ENCODE measurements around the gene LPCAT1. TPM values are rescaled to one million over a fixed set of nuclear protein-coding genes. Genes with fewer than 3 reads are reported as not detected.

LPCAT1 gene
- total RNA-seq, 1 experiment from 2014 or later, result 75.0 TPM

DNA sequence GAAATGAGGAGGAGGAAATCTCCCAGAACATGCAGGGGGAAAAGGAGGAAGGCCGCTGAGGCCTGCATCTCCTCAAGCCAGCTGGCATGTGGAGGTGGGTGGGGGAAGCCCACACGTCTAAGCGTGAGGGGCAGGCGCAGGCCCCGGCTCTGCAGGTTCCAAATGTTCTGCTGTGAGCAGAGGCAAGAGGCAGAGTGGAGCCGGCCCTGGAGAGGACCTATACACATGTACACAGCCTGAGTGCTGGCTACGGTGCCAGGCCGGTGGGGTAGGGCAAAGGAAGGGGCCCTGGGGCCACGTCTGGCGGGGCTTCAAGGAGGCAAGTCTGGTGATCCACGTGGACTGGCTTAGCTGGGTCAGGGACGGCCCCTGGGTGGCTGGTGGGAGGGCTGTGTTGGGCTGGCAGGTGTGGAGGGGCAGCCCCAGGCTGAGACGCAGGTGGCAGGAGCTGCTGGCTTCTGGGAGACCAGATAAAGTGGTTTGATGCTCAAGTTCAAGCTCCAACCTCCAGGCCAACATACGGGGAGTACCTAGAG lies 26.4 kb downstream of the LPCAT1 start:
- Histone ChIP-seq H3K27me3 (ENCODE audit: insufficient read depth, low read length) (no peaks in the 10 kb centered on the region), H3K4me1 (ENCODE audit: control insufficient read depth in 1 of 2, insufficient read depth in 2 of 2, low read length in 2 of 2) (no peaks in the 10 kb centered on the region), H3K9ac (ENCODE audit: low read length) (no peak overlapping the region), H3K36me3 (ENCODE audit: control insufficient read depth in 1 of 2, insufficient read depth in 2 of 2, low read length in 2 of 2) (peaks cover 15 to 23% of the 10 kb centered on the region in 2 experiments; a peak in 3 of 4 replicates), H3K4me2 (ENCODE audit: low read length) (no peak overlapping the region), H4K20me1 (ENCODE audit: insufficient read depth) (no peaks in the 10 kb centered on the region), H3K9me2 (ENCODE audit: insufficient read depth) (no peaks in the 10 kb centered on the region), H2AFZ (ENCODE audit: low read depth, low read length, poor library complexity, severe bottlenecking) (no peak overlapping the region), H3K4me3 (replicated peaks in 1 of 2; ENCODE audit: low read depth in 1 of 2, low read length in 2 of 2) (no peak overlapping the region), H3K27ac (ENCODE audit: low read depth, low read length) (no peak overlapping the region), H3K9me3 (ENCODE audit: control insufficient read depth in 1 of 2, insufficient read depth in 1 of 2, low read depth in 1 of 2, low read length in 2 of 2) (no peaks in the 10 kb centered on the region), H3K79me2 (ENCODE audit: insufficient read depth, low read length) (peaks cover 50% of the 10 kb centered on the region; the same call in 1 of the 2 replicates)
- TF ChIP-seq POLR2A (IDR thresholded peaks at IDR 0.05; ENCODE audit: borderline replicate concordance, extremely low read depth, insufficient read depth, insufficient read length) (no peak), SIN3A (IDR thresholded peaks at IDR 0.05; ENCODE audit: low read depth) (no peak), SP1 (IDR thresholded peaks at IDR 0.05; ENCODE audit: low read depth) (no peak), ELF1 (IDR thresholded peaks at IDR 0.05; ENCODE audit: borderline replicate concordance, low read depth) (no peak), JUND (IDR thresholded peaks at IDR 0.05) (no peak), EGR1 (IDR thresholded peaks at IDR 0.05; ENCODE audit: low read depth) (no peak), TCF7L2 (IDR thresholded peaks at IDR 0.05; ENCODE audit: borderline replicate concordance, extremely low read depth, insufficient read depth, insufficient read length) (no peak), CEBPB (IDR thresholded peaks at IDR 0.05; ENCODE audit: low read depth) (no peak), FOSL1 (IDR thresholded peaks at IDR 0.05; ENCODE audit: low read depth) (no peak), ZFX (IDR thresholded peaks at IDR 0.05) (no peak), EZH2phosphoT487 (IDR thresholded peaks at IDR 0.05; ENCODE audit: borderline replicate concordance) (no peak), EZH2 (IDR thresholded peaks at IDR 0.05) (no peak), ZBTB33 (IDR thresholded peaks at IDR 0.05; ENCODE audit: extremely low read depth, insufficient replicate concordance, low read length) (no peak), CTCF (IDR thresholded peaks at IDR 0.05 in 2 of 3, conservative IDR thresholded peaks at IDR 0.05 in 1 of 3; ENCODE audit: borderline replicate concordance in 1 of 3, insufficient read depth in 1 of 3, low read depth in 2 of 3, low read length in 2 of 3) (no peak), ZNF274 (IDR thresholded peaks at IDR 0.05; ENCODE audit: low read depth, low read length) (no peak), MAX (IDR thresholded peaks at IDR 0.05) (no peak)
- TF ChIP-seq, protein P1, sequence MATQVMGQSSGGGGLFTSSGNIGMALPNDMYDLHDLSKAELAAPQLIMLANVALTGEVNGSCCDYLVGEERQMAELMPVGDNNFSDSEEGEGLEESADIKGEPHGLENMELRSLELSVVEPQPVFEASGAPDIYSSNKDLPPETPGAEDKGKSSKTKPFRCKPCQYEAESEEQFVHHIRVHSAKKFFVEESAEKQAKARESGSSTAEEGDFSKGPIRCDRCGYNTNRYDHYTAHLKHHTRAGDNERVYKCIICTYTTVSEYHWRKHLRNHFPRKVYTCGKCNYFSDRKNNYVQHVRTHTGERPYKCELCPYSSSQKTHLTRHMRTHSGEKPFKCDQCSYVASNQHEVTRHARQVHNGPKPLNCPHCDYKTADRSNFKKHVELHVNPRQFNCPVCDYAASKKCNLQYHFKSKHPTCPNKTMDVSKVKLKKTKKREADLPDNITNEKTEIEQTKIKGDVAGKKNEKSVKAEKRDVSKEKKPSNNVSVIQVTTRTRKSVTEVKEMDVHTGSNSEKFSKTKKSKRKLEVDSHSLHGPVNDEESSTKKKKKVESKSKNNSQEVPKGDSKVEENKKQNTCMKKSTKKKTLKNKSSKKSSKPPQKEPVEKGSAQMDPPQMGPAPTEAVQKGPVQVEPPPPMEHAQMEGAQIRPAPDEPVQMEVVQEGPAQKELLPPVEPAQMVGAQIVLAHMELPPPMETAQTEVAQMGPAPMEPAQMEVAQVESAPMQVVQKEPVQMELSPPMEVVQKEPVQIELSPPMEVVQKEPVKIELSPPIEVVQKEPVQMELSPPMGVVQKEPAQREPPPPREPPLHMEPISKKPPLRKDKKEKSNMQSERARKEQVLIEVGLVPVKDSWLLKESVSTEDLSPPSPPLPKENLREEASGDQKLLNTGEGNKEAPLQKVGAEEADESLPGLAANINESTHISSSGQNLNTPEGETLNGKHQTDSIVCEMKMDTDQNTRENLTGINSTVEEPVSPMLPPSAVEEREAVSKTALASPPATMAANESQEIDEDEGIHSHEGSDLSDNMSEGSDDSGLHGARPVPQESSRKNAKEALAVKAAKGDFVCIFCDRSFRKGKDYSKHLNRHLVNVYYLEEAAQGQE (IDR thresholded peaks at IDR 0.05; ENCODE audit: low read depth), result no peak
- intact Hi-C loops (cut with micrococcal nuclease), result no loop called here
- ATAC-seq (no peak), DNase-seq (ENCODE audit: low read depth, low spot score) (no peak)
- BruUV-seq (replicated peaks), result no TSS peak
- POLR2A ChIA-PET, result no interaction called here
- CTCF ChIA-PET, result no interaction called here
- RAD21 ChIA-PET (ENCODE audit: low non-redundant PET in 1 of 2, low total read pairs in 2 of 2, uncharacterized antibody in 2 of 2, unreplicated experiment in 2 of 2), result no interaction called here

All from HCT116 (cell line).